HG03039 (cell line): ENCODE results near the gene LRRC8D.

Experiments
- ATAC-seq: cut with Tn5 transposase; IDR thresholded peaks from one replicate; pipeline ENCODE4 v1.9.1; 2021; ENCODE audit warnings: mild to moderate bottlenecking, moderate library complexity; ENCODE audit not compliant: unreplicated experiment

Gene LRRC8D

DNA sequence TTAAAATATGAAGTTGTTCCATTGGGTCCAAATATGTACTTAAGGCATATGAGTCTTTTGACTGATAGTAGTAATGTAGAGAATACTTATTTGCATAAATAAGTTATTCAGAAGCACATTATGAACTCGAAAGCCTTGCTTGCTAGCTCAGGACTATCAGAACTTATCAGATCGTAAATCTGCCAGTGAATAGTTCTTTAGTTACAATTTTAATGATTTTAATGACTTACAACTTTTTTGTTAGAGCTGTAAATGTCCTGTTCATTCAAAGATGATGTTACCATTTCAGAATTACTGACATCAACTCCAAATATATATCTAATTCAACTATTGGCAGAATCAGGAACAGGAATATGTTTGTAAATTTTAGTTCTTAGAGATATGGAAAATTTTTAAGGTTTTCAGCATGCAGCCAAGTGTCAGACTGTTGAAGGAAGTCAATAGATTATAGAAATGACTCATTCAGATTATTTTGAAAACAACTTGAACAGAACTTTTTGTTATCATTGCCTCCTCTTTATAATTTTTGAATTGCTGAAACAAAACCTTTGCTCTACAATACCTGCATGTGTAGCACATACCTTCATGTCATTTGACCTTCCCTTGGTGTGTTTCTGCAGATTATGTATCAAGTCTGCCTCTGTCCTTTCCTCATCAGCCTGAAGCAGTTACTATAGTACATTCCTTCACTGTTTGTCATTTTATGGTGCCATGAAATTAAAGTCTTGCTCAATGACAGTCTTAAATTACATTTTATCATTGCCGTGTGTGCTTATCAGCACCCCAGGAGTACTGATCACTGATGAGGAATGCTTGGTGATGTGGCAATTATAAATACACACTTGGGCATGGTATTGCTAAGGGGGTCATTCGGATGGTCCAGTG lies 44.9 kb downstream of the LRRC8D start:
- ATAC-seq: no peak

- ATAC-seq: no peak
These were observed 45.7 kb downstream of the LRRC8D start for GRCh38 chr1:89866568-89866967.

DNA sequence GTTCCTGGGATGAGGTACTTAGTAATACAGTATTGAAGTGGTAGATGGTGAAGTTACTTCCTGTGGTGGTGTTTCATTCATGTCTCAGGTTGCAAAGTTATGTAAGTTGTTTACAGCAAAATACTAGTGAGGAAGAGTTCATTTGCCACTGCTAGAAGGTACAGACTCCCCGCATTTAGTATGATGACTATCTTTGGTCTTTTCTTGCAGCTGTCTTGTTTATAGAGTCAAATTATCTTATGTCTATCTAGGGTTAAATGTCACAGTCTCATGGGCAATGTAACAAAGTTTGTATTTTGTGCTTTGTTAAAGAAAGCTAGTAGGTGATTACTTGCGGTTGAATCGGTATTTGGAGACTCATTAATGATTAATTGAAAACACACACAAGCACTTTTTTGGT lies 50.2 kb downstream of the LRRC8D start:
- no peak for ATAC-seq

GRCh38 chr1:89871768-89872473 lies 51.1 kb downstream of the LRRC8D start:
- ATAC-seq: no peak

DNA sequence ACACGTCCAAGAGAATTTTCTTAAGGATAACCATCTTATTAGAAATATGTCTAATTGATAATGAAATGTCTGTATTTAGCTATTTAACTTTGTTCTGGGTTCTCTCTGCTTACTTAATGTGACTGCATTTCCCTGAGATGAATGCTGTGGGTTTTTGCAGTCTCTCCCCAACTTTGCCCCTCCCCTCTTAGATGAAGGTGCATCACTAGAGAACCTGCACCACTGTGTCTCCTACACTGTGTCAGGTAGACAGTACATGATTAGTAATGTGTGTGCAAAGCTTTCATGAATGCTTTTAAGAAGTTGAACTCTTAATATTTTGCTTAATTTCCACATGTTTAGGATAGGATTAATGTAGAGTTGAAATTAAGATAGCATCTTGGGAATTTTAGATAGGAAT lies 51.7 kb downstream of the LRRC8D start:
- ATAC-seq: no peak

GRCh38 chr1:89873288-89873687 lies 52.5 kb downstream of the LRRC8D start:
- no peak for ATAC-seq

- ATAC-seq: no peak
These were observed 52.9 kb downstream of the LRRC8D start for GRCh38 chr1:89873770-89874169.

GRCh38 chr1:89876463-89876862 lies 55.6 kb downstream of the LRRC8D start:
- ATAC-seq: no peak

DNA sequence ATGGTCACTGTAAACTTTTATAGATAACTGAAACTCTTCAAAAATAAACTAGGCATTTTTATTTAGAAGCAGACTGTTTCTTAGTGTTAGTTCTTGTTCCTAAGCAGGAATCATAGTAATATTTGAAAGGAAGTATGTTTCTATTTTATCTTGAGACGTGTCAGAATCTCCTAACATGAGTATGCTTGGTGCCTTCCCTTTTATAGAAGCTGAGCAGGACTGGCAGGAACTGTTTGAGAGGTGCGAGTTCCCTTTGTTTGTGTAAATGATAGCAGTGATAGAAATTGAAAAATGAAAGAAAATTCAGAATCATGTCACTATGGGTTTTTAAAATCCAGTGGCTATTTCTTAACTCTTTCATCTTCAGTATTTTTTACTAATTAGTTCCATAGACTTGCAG lies 56.9 kb downstream of the LRRC8D start:
- ATAC-seq: no peak

GRCh38 chr1:89878256-89878655 lies 57.4 kb downstream of the LRRC8D start:
- no peak for ATAC-seq

DNA sequence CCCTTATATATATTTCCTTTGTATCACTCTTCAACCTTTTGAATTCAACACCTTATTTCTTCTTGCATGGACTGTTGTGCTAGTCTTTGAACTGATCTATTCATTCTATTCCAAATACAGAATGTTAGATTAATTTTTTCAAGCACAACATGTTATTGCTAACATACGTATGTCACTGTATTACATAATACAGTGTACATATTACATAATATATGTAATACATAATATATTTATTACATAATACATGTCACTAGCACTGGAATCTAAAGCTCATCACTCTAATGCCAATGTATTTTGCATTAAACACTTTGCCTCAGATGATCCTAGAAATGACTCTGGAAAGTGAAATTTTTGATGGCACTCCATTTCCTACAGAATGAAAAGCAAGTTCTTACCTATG lies 59.8 kb downstream of the LRRC8D start:
- ATAC-seq: no peak

DNA sequence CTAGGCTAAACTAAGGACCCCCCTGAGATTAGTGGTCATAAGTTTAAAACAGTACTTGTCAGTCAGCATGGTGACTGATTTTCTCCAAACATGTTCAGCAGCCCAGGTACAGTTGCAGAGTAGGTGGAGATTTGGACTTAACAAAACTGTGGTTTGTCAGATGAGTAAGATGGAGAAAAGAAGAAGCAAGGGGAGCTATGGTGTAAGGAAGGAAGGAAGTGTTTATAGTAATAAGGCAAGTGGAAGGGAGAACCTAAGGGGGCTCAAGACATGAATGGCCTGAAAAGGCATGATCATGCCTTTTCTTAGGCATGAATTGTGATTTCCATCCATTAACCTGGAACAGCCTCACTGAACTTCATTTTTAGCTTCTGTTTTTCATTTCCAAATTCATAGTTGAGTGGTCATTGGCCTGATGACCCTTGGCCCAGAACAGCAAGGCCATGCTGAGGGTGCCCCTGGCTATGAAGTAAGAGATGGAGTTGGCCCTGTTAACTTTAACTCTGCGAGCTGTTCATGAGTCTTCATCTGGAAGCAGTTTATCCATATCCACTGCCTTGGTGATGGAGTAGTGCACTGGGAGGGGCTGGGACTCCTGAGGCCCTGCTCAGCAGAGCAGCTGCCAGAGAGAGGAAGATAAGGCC lies 60.7 kb downstream of the LRRC8D start:
- no peak for ATAC-seq

- no peak for ATAC-seq
These were observed 61.7 kb downstream of the LRRC8D start for GRCh38 chr1:89882348-89883029.

DNA sequence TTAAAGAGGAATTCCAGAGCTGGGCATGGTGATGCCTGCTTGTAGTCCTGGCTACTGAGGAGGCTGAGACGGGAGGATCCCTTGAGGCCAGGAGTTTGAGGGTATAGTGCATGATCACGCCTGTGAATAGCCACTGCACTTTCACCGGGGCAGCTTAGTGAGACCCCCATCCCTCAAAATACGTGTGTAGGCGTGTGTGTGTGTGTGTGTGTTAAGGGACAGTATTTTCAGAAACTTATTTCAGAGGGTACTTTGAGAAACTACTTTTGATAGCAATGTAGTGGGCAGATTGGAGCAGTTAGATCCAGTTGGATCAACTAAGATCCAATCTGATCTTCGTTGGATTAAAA lies 62.2 kb downstream of the LRRC8D start:
- no peak for ATAC-seq

DNA sequence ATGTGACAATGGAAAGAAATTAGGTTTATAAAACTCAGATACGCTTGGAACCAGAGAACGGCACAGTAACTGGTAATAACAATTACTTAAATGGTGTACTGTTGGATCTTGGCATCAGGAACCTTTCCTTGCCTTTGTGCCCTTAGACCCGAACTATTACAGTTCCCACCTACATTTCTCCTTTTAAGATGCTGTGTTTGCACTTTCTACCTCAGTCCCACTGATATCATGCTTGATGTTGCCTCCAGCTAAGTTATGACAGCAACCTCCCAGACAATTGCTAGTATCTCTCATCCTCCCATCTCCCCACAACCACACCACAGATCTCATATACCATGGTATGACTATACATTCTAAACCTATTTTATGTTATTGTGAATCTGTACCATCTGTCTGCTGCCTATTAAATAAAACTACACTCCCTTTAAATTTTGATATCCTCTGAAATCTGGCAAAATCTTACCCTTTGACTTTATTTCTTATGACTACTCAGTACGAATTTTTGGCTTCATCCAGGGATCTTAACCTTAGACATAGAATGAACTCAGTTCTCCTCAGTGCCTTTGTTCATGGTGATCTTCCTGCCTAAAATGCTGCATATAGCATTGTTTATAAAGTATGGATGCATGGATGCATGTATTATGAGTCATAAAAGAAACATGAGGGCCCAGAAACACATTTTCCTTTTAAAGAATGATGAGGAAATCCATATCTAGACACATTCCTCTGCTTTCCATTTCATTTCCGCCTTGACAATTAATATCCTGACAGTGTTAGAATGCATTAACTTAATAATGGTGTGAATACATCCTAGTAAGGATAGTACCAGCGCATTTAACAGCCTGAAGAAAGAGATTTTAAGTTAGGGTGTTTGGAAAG lies 64.1 kb downstream of the LRRC8D start:
- ATAC-seq: no peak

DNA sequence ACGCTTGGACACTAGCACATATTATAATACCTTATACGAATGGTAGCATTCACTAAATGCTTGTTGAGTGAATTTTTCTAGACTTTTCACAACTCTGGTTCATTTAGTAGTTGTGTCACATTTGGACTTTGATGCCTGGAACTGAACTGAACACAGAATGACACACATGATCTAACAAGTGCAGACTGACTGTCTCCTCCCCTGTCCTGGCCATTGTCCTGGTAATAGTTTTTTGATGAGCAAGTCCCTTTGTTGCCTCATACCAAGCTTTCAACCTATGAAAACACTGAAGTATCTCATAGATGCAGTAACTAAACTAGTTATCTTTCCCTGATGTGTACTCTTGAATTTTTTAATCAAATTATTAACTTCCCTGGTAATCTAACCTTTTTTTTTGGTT lies 66.4 kb downstream of the LRRC8D start:
- no peak for ATAC-seq

DNA sequence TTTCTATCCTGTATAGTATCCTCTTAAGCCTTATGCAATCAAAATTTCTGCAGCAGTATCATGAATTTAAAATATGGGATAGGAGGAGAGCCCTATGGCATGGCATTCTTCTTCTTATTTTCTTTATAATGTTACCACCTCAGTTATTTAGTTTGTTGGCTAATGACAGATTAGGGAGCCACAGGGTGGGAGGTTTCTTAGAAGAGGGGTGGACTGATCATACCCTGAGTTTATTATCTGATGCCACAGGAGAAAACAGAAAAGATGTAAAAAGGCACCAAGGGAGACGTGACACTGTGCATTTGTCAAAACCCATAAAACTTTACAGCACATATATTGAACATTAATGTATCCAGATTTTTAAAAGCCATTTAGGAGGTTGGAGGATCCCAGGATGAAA lies 66.9 kb downstream of the LRRC8D start:
- ATAC-seq: no peak

DNA sequence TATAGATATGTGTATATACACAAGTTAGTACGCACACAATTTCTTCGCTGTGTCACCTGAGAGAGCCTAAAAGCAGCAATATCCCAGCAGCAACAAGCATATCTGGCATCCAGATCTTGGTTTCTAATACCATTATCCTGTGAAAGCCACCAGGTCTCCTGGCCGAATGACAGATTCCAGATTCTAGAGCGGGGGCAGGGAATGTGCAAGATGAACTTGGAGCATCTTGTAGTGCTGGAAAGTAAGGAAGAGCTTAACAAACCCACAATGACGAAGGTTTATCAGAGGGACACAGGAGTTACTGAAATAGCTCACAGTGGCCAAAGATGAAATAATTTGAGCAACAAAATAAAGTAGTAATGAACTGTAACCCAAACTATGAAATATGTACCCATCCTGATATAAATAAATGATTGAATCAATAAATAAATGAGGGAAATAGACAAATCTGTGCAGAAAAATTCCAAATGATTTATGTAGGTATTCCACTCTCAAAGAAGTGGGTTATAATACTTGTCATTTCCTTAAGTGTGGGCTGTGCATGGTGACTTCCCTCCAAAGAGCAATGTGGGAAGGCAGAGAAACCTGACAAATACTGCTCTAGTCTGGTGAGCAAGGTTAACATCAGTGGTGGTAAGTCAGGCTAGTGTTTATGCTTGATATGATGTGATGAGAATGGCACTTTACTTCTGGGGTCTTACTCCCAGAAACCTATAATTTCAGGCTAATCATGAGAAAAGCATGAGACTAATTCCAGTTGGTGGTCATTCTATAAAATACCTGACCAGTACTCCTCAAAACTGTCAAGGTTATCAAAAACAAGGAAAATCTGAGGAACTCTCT lies 67.9 kb downstream of the LRRC8D start:
- no peak for ATAC-seq

GRCh38 chr1:89889323-89889615 lies 68.4 kb downstream of the LRRC8D start:
- ATAC-seq: no peak
